Esophagus squamous epithelium (tissue), 4 donors: ENCODE data around the gene LTBP3.

Experiments used
- CTCF ChIP-seq, 6 experiments: fragments of 450-650 bp in 4 of 6; fragments of 200-600 bp in 2 of 6; sonication (generic) in 2 of 6; IDR thresholded peaks; one replicate each; pipeline ENCODE4 v1.5.1; 2016 to 2019; ENCODE audit warnings: antibody characterized with exemption in 6 of 6, mild to moderate bottlenecking in 4 of 6, moderate library complexity in 4 of 6
- POLR2A ChIP-seq, 4 donors: fragments of 450-650 bp; IDR thresholded peaks; one replicate each; pipeline ENCODE4 v1.6.1; 2017; ENCODE audit warnings: antibody characterized with exemption in 4 of 4, mild to moderate bottlenecking in 4 of 4, moderate library complexity in 3 of 4

DNA sequence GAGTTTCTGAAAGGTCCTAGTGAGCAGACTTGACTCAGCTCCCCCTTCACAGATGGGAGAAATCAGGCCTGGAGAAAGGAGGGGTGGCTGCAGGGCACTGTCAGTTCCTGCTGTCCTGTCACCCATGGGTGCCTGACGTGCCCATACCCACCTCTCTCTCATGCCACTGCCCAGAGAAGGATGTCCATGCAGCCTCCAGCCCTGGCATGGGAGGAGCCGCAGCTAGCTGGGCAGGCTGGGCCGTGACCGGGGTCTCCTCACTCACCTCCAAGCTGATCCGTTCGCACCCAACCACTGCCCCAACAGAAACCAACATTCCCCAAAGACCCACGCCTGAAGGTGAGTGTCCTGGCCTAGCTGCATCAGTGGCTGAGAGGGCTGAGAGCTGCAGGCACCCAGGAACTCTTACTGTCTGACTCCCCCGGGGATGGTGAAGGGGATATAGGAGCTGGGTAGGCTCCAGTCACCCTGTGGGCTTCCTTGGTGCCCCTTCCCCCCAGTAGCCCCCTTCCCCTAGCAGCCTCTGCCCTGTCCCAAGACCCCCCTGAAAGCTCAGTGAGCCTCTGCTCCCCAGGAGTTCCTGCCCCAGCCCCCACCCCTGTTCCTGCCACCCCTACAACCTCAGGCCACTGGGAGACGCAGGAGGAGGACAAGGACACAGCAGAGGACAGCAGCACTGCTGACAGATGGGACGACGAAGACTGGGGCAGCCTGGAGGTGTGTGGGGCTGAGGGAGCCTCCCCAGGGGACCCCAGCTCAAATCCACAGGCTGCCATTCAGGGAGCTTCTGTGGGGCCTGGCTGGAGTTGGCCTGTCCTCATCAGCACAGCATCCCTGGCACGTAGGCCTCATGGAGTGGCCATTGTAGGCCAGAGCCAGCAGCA is 21.5 kb downstream of the LTBP3 start:
- no peak for TF ChIP-seq CTCF (IDR thresholded peaks at IDR 0.05)
- TF ChIP-seq POLR2A (IDR thresholded peaks at IDR 0.05): no peak
